SH-SY5Y (cell line): ENCODE data around the gene PIK3CG.

ENCODE experiments used
- GATA2 ChIP-seq: IDR thresholded peaks from 2 replicates; pipeline ENCODE4 v1.6.1; 2011; ENCODE audit warnings: mild to moderate bottlenecking, low read depth, low read length
- GATA3 ChIP-seq: IDR thresholded peaks from 2 replicates; pipeline ENCODE4 v1.6.1; 2011; ENCODE audit warnings: low read depth, mild to moderate bottlenecking, low read length, moderate library complexity

The PIK3CG gene

GRCh38 chr7:106947244-106947728 lies 82.2 kb downstream of the PIK3CG start:
- TF ChIP-seq GATA2 (no peak), GATA3 (no peak)

GRCh38 chr7:106952001-106952657 lies 87.0 kb downstream of the PIK3CG start:
- TF ChIP-seq GATA2 = no peak
- TF ChIP-seq GATA3 = no peak

GRCh38 chr7:106952658-106953231 lies 87.7 kb downstream of the PIK3CG start:
- TF ChIP-seq GATA2 (no peak), GATA3 (no peak)

- no peak for TF ChIP-seq GATA2
- no peak for TF ChIP-seq GATA3
These were observed 89.8 kb downstream of the PIK3CG start for GRCh38 chr7:106954840-106955239.
